HFFc6 (cell line): ENCODE data around the gene SCN5A. TPM values are rescaled to one million over a fixed set of nuclear protein-coding genes. Genes with fewer than 3 reads are reported as not detected.

Source experiments
- DNase-seq: peaks from one replicate; pipeline ENCODE4 v3.0.0-alpha.2; 2018
- H3K27ac Mint-ChIP-seq: 2 replicates; pipeline ENCODE4 v1.8.0; 2020; ENCODE audit warnings: mild to moderate bottlenecking, mixed read lengths
- H3K27me3 Mint-ChIP-seq: 2 replicates; pipeline ENCODE4 v1.8.0; 2021; ENCODE audit warnings: mild to moderate bottlenecking, moderate library complexity, mixed read lengths; ENCODE audit not compliant: insufficient read depth
- H3K36me3 Mint-ChIP-seq: 2 replicates; pipeline ENCODE4 v1.8.0; 2021; ENCODE audit warnings: low read depth, mixed read lengths
- H3K4me1 Mint-ChIP-seq: 2 replicates; pipeline ENCODE4 v1.8.0; 2020; ENCODE audit warnings: low read depth, mixed read lengths
- H3K4me3 Mint-ChIP-seq: 2 replicates; pipeline ENCODE4 v1.8.0; 2020; ENCODE audit warnings: mild to moderate bottlenecking, moderate library complexity, mixed read lengths
- H3K9me3 Mint-ChIP-seq: 2 replicates; pipeline ENCODE4 v1.8.0; 2020; ENCODE audit warnings: mild to moderate bottlenecking, mixed read lengths
- total RNA-seq, 6 experiments: library from RNA; stranded (reverse); fragmentation: NEBNext Ultra II Directional; extraction: Animal tissue kit (Norgen Biotek cat#: 25700); gene quantifications; 2 replicates in 1 of 6; 3 replicates in 5 of 6; pipeline ENCODE4 v1.2.3, GENCODE V29; 2021
- TF ChIP-seq, protein P1 (sequence below): fragments of 200-600 bp; sonication (generic); IDR thresholded peaks from 2 replicates; pipeline ENCODE4 v1.5.0; 2021; ENCODE audit warnings: antibody characterized with exemption, mild to moderate bottlenecking

Gene SCN5A
- total RNA-seq, 6 experiments from 2014 or later = 0.05 to 0.46 (median 0.28) TPM; not detected in 3

DNA sequence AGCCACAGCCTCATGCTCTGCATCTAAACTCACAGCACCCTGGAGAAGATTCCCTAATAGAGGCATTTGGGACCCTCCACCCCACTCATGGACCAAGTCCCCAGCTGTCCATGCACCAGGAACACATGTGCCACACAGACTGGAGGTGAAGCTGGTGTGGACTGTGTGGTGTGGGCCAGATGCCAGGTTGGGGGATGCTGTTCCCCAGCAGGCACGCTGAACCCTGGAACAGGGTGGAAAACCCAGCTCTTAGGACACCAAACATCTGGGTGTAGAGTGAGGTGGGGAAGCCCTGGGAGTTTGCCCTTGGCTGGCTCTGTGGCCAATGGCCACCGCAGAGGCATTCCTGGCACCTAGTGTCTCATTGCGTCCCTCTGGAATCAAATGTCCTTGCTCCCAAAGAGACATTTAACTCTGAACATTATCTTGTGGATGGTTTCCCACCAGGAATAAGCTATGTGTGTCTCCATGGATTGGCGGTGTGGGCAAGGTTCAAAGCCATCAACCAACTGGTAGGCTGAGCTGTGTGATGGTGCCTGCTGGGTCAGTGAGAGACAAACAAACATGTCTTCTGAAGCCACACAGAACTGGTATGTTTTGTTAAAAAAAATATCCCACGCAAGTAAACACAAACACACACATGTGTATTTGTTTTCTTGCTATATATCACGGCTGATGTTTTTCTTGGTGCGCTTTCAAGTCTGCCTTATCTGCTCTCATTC lies 88.3 kb downstream of the SCN5A start:
- DNase-seq = no peak
- no peaks in the 10 kb centered on the region for H3K4me1 Mint-ChIP-seq
- H3K27ac Mint-ChIP-seq = no peak overlapping the region
- TF ChIP-seq, protein P1, sequence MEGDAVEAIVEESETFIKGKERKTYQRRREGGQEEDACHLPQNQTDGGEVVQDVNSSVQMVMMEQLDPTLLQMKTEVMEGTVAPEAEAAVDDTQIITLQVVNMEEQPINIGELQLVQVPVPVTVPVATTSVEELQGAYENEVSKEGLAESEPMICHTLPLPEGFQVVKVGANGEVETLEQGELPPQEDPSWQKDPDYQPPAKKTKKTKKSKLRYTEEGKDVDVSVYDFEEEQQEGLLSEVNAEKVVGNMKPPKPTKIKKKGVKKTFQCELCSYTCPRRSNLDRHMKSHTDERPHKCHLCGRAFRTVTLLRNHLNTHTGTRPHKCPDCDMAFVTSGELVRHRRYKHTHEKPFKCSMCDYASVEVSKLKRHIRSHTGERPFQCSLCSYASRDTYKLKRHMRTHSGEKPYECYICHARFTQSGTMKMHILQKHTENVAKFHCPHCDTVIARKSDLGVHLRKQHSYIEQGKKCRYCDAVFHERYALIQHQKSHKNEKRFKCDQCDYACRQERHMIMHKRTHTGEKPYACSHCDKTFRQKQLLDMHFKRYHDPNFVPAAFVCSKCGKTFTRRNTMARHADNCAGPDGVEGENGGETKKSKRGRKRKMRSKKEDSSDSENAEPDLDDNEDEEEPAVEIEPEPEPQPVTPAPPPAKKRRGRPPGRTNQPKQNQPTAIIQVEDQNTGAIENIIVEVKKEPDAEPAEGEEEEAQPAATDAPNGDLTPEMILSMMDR = no peak
- H3K27me3 Mint-ChIP-seq = peaks cover 12% of the 10 kb centered on the region
- H3K9me3 Mint-ChIP-seq = no peaks in the 10 kb centered on the region
- no peak overlapping the region for H3K4me3 Mint-ChIP-seq
- no peaks in the 10 kb centered on the region for H3K36me3 Mint-ChIP-seq

DNA sequence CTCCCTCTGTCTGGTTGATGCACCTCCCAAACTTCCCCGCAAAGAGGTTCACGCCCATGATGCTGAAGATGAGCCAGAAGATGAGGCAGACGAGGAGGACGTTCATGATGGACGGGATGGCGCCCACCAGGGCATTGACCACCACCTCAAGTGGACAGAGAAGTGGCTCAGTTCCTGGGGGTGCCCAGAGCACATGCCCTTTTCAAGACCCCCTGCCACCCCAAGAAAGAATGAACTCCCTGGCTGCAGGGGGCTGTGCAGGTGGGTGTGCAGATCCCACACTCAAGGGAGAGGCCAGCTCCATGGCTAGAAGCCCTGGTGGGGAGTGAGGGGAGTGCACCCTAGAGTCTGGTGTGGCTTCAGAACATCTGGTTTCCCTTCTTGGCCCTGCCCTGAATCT lies 89.2 kb downstream of the SCN5A start:
- no peak for DNase-seq
- Mint-ChIP-seq H3K4me1 (no peaks in the 10 kb centered on the region), H3K27ac (no peak overlapping the region), H3K36me3 (no peaks in the 10 kb centered on the region), H3K27me3 (peaks cover 9% of the 10 kb centered on the region), H3K4me3 (no peak overlapping the region), H3K9me3 (no peaks in the 10 kb centered on the region)
- TF ChIP-seq, protein P1 = peak; percentile 38

DNA sequence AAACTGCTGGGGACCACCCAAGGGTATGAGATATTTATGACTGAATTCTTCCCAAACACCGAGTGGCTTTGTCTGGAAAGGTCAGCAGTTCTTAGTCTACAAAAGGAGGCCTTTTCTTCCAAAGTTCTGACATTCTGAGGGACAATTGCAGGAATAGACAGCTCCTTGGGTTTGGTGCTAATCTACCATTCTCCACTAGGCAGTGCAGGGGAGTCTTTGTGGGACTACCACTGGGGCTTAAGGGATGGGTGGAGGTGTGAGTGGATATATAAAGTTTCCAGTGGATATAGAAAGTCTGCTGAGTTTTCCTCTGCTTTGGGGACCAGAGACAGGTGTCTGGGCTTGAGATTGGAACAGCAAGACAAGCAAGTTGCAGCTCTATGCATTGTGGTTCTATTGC lies 90.6 kb downstream of the SCN5A start:
- Mint-ChIP-seq H3K9me3 (no peaks in the 10 kb centered on the region), H3K27me3 (peaks cover 12% of the 10 kb centered on the region), H3K36me3 (no peaks in the 10 kb centered on the region), H3K4me3 (no peak overlapping the region), H3K27ac (no peak overlapping the region), H3K4me1 (no peaks in the 10 kb centered on the region)
- no peak for DNase-seq
- TF ChIP-seq, protein P1 = 0 out of 2 replicates have a peak, but pooled peaks have one; percentile 13

DNA sequence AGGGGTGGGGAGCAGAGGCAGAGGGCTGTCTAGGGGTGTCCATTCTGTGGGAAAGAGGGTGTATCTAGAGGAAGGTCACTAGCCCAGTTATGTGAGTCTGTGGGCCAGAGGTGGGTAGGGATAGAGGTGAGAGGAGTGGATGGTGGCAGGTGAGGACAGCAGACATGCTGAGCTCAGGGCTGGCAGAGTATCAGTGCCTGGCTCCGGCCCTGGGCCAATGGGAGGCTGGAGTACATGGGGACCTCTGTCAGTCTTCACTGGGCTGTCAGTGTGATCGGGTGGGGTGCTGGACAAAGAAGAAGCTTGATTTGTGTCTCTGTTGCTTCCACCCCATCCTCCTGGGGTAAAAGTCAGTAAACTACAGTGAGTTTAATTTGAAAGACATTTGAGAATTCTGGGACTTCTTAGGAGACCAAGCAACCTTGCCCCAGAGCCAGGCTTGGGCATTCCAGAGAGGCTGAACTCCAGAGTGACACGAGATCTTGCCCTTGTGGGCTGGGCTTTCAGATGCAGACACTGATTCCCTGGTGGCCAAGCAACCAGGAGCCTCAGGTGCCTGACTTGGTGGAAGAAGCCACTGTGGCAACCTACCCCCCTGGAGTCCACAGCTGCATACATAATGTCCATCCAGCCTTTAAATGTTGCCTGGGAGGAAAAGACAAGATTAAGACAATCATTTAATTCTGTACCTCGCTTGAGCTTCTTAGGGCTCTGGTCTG lies 92.7 kb downstream of the SCN5A start:
- H3K9me3 Mint-ChIP-seq = no peaks in the 10 kb centered on the region
- H3K27ac Mint-ChIP-seq = no peak overlapping the region
- DNase-seq = no peak
- TF ChIP-seq, protein P1 = no peak
- peaks cover 15% of the 10 kb centered on the region for H3K27me3 Mint-ChIP-seq
- H3K4me3 Mint-ChIP-seq = no peak overlapping the region
- H3K36me3 Mint-ChIP-seq = no peaks in the 10 kb centered on the region
- no peaks in the 10 kb centered on the region for H3K4me1 Mint-ChIP-seq

DNA sequence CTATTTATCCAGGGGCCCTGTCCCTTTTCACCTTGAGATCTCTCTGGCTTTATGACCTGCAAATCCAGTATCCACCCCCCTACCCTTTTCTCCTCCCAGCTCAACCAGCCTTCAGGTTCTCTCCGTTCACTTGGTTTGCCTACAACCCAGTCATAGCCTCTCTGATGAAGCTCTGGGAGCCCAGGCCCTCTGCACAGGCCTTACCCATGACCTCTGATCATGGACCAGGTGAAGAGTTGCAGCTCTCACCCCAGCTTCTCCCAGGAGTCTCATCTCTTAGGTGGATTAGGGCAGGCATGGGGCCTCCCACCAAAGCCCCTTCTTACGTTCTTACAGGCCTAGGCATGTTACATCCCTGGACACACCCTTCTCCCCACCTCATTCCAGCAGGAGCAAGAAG lies 93.6 kb downstream of the SCN5A start:
- TF ChIP-seq, protein P1 = no peak
- H3K4me3 Mint-ChIP-seq = no peak overlapping the region
- H3K9me3 Mint-ChIP-seq = no peaks in the 10 kb centered on the region
- H3K27ac Mint-ChIP-seq = no peak overlapping the region
- no peaks in the 10 kb centered on the region for H3K4me1 Mint-ChIP-seq
- H3K36me3 Mint-ChIP-seq = no peaks in the 10 kb centered on the region; the same call in 1 of the 2 replicates
- DNase-seq = no peak
- H3K27me3 Mint-ChIP-seq = peaks cover 10% of the 10 kb centered on the region
